HCT116 (cell line): ENCODE measurements around the gene FOS. TPM values are rescaled to one million over a fixed set of nuclear protein-coding genes. Genes with fewer than 3 reads are reported as not detected.
A peak's percentile ranks its signal among the peaks of the same experiment; 100 is the strongest.

Experiments used
- ATAC-seq: fragments of 200-7000 bp; cut with Tn5 transposase; 2 replicates; pipeline ENCODE4 v1.9.1; 2020; ENCODE audit warnings: mild to moderate bottlenecking, moderate library complexity
- BruUV-seq: library from RNA; stranded (reverse); fragments of 400-500 nt; replicated peaks from 2 replicates; lab custom pipeline; 2021; lab: Mats Ljungman, UMichigan
- CTCF ChIA-PET: fragments of 300-600 bp; sonication (Branson Sonifier 250); formaldehyde crosslinking; loops from one replicate; lab custom pipeline; 2021; ENCODE audit warnings: antibody characterized with exemption; lab: Charles Lee
- POLR2A ChIA-PET: fragments of 300-600, 350-600 bp; sonication (Branson Sonifier 250); formaldehyde crosslinking; loops from one replicate; lab custom pipeline; 2021; ENCODE audit warnings: antibody characterized with exemption; lab: Charles Lee
- RAD21 ChIA-PET, 2 experiments: fragments of 300-600 bp; sonication (Branson Sonifier 250); formaldehyde crosslinking; loops; one replicate each; lab custom pipeline; 2023; ENCODE audit warnings: low total read pairs in 2 of 2; ENCODE audit not compliant: uncharacterized antibody in 2 of 2, unreplicated experiment in 2 of 2, low non-redundant PET in 1 of 2; lab: Charles Lee
- DNase-seq: peaks from one replicate; pipeline ENCODE4 v3.0.0-alpha.2; 2010; ENCODE audit warnings: low read depth, low spot score
- H2AFZ ChIP-seq: fragments of 200-600 bp; shearing (Covaris generic), sonication (generic); 2 replicates; pipeline ENCODE4 v1.6.1; 2017; ENCODE audit warnings: low read depth, mixed run types, mixed read lengths, antibody characterized with exemption, low read length; ENCODE audit not compliant: poor library complexity, severe bottlenecking
- H3K27ac ChIP-seq: 2 replicates; pipeline ENCODE4 v1.5.1; 2012; ENCODE audit warnings: low read depth, low read length
- H3K27me3 ChIP-seq: fragments of 200-600 bp; sonication (generic); 2 replicates; pipeline ENCODE4 v1.6.1; 2016; ENCODE audit warnings: mixed run types, low read length, mixed read lengths; ENCODE audit not compliant: insufficient read depth
- H3K36me3 ChIP-seq, 2 experiments: fragments of 200-500 bp in 1 of 2; fragments of 200-600 bp in 1 of 2; sonication (Bioruptor generic) in 1 of 2; sonication (generic) in 1 of 2; 2 replicates each; pipeline versions ENCODE4 v1.5.1 to v1.6.1; 2014 to 2016; ENCODE audit warnings: low read length in 2 of 2, inconsistent platforms in 1 of 2, mixed read lengths in 1 of 2, mixed run types in 1 of 2; ENCODE audit not compliant: insufficient read depth in 2 of 2, control insufficient read depth in 1 of 2
- H3K4me1 ChIP-seq, 2 experiments: fragments of 200-600 bp in 1 of 2; sonication (generic) in 1 of 2; 2 replicates each; pipeline versions ENCODE4 v1.5.1 to v1.6.1; 2012 to 2017; ENCODE audit warnings: low read length in 2 of 2, inconsistent platforms in 1 of 2, mild to moderate bottlenecking in 1 of 2, mixed read lengths in 1 of 2, mixed run types in 1 of 2, moderate library complexity in 1 of 2; ENCODE audit not compliant: insufficient read depth in 2 of 2, control insufficient read depth in 1 of 2
- H3K4me2 ChIP-seq: fragments of 200-600 bp; sonication (generic); 2 replicates; pipeline ENCODE4 v1.6.1; 2017; ENCODE audit warnings: mixed run types, low read length, mixed read lengths
- H3K4me3 ChIP-seq, 2 experiments: fragments of 200-600 bp in 1 of 2; sonication (generic) in 1 of 2; replicated peaks in 1 of 2; 2 replicates each; pipeline ENCODE4 v1.5.1; 2011 to 2016; ENCODE audit warnings: low read length in 2 of 2, control low read depth in 1 of 2, low read depth in 1 of 2, mild to moderate bottlenecking in 1 of 2, mixed read lengths in 1 of 2, mixed run types in 1 of 2
- H3K79me2 ChIP-seq: fragments of 200-600 bp; sonication (generic); 2 replicates; pipeline ENCODE4 v1.6.1; 2017; ENCODE audit warnings: mild to moderate bottlenecking, mixed run types, low read length, moderate library complexity, mixed read lengths; ENCODE audit not compliant: insufficient read depth
- H3K9ac ChIP-seq: fragments of 200-600 bp; sonication (generic); 2 replicates; pipeline ENCODE4 v1.6.1; 2016; ENCODE audit warnings: low read length, mixed read lengths
- H3K9me2 ChIP-seq: fragments of 200-600 bp; sonication (generic), shearing (Covaris generic); 2 replicates; pipeline ENCODE4 v1.6.1; 2017; ENCODE audit warnings: mixed run types, mild to moderate bottlenecking, moderate library complexity; ENCODE audit not compliant: insufficient read depth
- H3K9me3 ChIP-seq, 2 experiments: fragments of 200-500 bp in 1 of 2; fragments of 200-600 bp in 1 of 2; sonication (Bioruptor generic) in 1 of 2; sonication (generic) in 1 of 2; 2 replicates each; pipeline ENCODE4 v1.6.1; 2014 to 2017; ENCODE audit warnings: low read length in 2 of 2, mixed read lengths in 2 of 2, inconsistent platforms in 1 of 2, low read depth in 1 of 2, mild to moderate bottlenecking in 1 of 2, mixed run types in 1 of 2, moderate library complexity in 1 of 2; ENCODE audit not compliant: control insufficient read depth in 1 of 2, insufficient read depth in 1 of 2
- H4K20me1 ChIP-seq: fragments of 200-600 bp; sonication (generic), shearing (Covaris generic); 2 replicates; pipeline ENCODE4 v1.6.1; 2017; ENCODE audit warnings: mixed run types, mild to moderate bottlenecking, moderate library complexity; ENCODE audit not compliant: insufficient read depth
- CBX3 ChIP-seq: IDR thresholded peaks from 2 replicates; pipeline ENCODE4 v1.6.1; 2012; ENCODE audit warnings: low read depth
- ELF1 ChIP-seq: IDR thresholded peaks from 2 replicates; pipeline ENCODE4 v1.6.1; 2012; ENCODE audit warnings: low read depth, borderline replicate concordance
- EZH2phosphoT487 ChIP-seq: fragments of 200-600 bp; IDR thresholded peaks from 2 replicates; pipeline ENCODE4 v1.6.1; 2018; ENCODE audit warnings: antibody characterized with exemption, borderline replicate concordance
- JUND ChIP-seq: IDR thresholded peaks from 2 replicates; pipeline ENCODE4 v1.6.1; 2012
- RAD21 ChIP-seq: IDR thresholded peaks from 2 replicates; pipeline ENCODE4 v1.6.1; 2012; ENCODE audit warnings: low read depth, mild to moderate bottlenecking
- TCF7L2 ChIP-seq: IDR thresholded peaks from 2 replicates; pipeline ENCODE4 v1.7.0; 2011; ENCODE audit warnings: borderline replicate concordance, inconsistent platforms; ENCODE audit not compliant: insufficient read depth, insufficient read length; ENCODE audit errors: extremely low read depth
- ZNF274 ChIP-seq: fragments of 200-500 bp; sonication (Bioruptor generic); IDR thresholded peaks from 2 replicates; pipeline ENCODE4 v1.6.1; 2014; ENCODE audit warnings: mild to moderate bottlenecking, low read depth, low read length, inconsistent platforms
- intact Hi-C: fragments of 100-400 bp; cut with micrococcal nuclease; formaldehyde crosslinking; loops from 2 replicates; pipeline ENCODE4 v1.10.0; 2022
- total RNA-seq: library from RNA; stranded (reverse); gene quantifications from one replicate; pipeline ENCODE4 v1.2.1, GENCODE V29; 2021; ENCODE audit not compliant: unreplicated experiment
- TF ChIP-seq, protein P1 (sequence below): IDR thresholded peaks from 2 replicates; pipeline ENCODE4 v1.6.1; 2011; ENCODE audit warnings: mild to moderate bottlenecking, low read length, moderate library complexity; ENCODE audit not compliant: insufficient replicate concordance; ENCODE audit errors: extremely low read depth
- TF ChIP-seq, protein P2 (sequence below): IDR thresholded peaks from 2 replicates; pipeline ENCODE4 v1.6.1; 2012

The FOS gene
- total RNA-seq, 1 experiment from 2014 or later: 50.4 TPM

DNA sequence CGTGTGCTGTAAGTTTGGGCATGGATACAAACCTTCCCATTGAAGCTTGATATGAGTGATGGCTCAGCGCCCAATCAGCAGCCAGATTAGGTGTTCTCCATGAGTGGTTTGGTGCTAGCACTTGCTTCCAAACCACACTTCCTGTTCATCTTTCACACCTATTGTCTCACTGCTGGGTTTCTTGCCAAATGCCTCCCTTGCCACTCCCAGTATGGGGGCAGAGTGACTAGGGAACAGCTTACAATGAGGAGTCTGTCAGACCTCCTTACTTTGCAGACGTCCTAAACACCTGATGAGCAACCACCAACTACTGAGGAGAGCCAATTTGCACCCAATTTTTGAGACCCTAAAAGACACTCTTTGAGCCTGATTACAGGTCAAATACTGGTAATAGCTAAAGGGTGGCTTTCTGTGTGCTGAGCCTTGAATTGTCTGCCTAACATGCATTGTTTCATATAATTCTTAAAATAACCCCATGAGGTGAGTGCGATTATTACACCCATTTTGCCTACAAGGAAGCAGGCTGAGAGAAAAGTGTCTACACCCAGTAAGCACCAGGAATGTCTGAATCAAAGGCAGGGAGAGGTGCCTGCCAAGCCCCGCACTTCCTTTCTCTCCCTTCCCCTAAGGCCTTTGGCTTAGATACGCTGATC lies 48.4 kb upstream of the FOS start (continued):
- TF ChIP-seq, protein P1, sequence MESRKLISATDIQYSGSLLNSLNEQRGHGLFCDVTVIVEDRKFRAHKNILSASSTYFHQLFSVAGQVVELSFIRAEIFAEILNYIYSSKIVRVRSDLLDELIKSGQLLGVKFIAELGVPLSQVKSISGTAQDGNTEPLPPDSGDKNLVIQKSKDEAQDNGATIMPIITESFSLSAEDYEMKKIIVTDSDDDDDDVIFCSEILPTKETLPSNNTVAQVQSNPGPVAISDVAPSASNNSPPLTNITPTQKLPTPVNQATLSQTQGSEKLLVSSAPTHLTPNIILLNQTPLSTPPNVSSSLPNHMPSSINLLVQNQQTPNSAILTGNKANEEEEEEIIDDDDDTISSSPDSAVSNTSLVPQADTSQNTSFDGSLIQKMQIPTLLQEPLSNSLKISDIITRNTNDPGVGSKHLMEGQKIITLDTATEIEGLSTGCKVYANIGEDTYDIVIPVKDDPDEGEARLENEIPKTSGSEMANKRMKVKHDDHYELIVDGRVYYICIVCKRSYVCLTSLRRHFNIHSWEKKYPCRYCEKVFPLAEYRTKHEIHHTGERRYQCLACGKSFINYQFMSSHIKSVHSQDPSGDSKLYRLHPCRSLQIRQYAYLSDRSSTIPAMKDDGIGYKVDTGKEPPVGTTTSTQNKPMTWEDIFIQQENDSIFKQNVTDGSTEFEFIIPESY: no peak
- no peak for TF ChIP-seq ZNF274

- Histone ChIP-seq H4K20me1 (no peaks in the 10 kb centered on the region), H3K79me2 (no peaks in the 10 kb centered on the region), H3K36me3 (no peaks in the 10 kb centered on the region), H3K27me3 (no peaks in the 10 kb centered on the region)
- ChIA-PET RAD21 (no interaction called here), POLR2A (no interaction called here)
- no TSS peak for BruUV-seq
- no peak for TF ChIP-seq JUND
- no peak for TF ChIP-seq RAD21
- TF ChIP-seq EZH2phosphoT487: no peak
- TF ChIP-seq, protein P1: no peak
- TF ChIP-seq ELF1: no peak
- TF ChIP-seq, protein P2, sequence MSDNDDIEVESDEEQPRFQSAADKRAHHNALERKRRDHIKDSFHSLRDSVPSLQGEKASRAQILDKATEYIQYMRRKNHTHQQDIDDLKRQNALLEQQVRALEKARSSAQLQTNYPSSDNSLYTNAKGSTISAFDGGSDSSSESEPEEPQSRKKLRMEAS: no peak
- TF ChIP-seq CBX3: no peak
- no peak for TF ChIP-seq TCF7L2
- TF ChIP-seq, all 23 proteins: peak for 0
- Histone ChIP-seq H3K9ac (no peak overlapping the region), H3K9me3 (no peaks in the 10 kb centered on the region), H3K4me1 (peaks cover 17 to 42% of the 10 kb centered on the region in 2 experiments), H3K9me2 (no peaks in the 10 kb centered on the region), H2AFZ (no peak overlapping the region), H3K4me2 (peak overlapping the region; percentile 58), H3K27ac (peak overlapping the region; percentile 61; the same call in 1 of the 2 replicates), H3K4me3 (no peak overlapping the region)
- CTCF ChIA-PET: no interaction called here
- DNase-seq (no peak), ATAC-seq (no peak)
- intact Hi-C loops: no loop called here
Observed at GRCh38 chr14:75231320-75231719, 47.3 kb upstream of the FOS start.
